Gastrocnemius medialis (tissue), 4 donors: Measurements from ENCODE around the gene TM2D3. TPM values are rescaled to one million over a fixed set of nuclear protein-coding genes. Genes with fewer than 3 reads are reported as not detected.
A peak's percentile ranks its signal among the peaks of the same experiment; 100 is the strongest.

ENCODE experiments used
- ATAC-seq, 2 donors: fragments of 150-250 bp; one replicate each; pipeline ENCODE4 v1.9.1; 2016
- DNase-seq, 2 donors: peaks; one replicate each; pipeline ENCODE4 v3.0.0-alpha.2; 2019
- H3K27ac ChIP-seq, 4 donors: fragments of 200-600 bp; sonication (generic); 1 replicate in 1 of 4; 2 replicates in 3 of 4; pipeline ENCODE4 v1.5.1; 2016 to 2018; ENCODE audit warnings: mild to moderate bottlenecking in 2 of 4, moderate library complexity in 1 of 4
- H3K27me3 ChIP-seq, 3 donors: fragments of 200-600 bp; sonication (generic) in 2 of 3; 1 replicate in 1 of 3; 2 replicates in 2 of 3; pipeline versions ENCODE4 v1.5.1 to v1.6.0; 2016 to 2019; ENCODE audit warnings: mild to moderate bottlenecking in 1 of 3, moderate library complexity in 1 of 3
- H3K36me3 ChIP-seq, 2 donors: fragments of 200-600 bp; sonication (generic) in 1 of 2; one replicate each; pipeline ENCODE4 v1.5.1; 2017 to 2018
- H3K4me1 ChIP-seq, 2 donors: fragments of 200-600 bp; sonication (generic) in 1 of 2; one replicate each; pipeline ENCODE4 v1.5.1; 2016 to 2017; ENCODE audit warnings: mild to moderate bottlenecking in 2 of 2
- H3K4me3 ChIP-seq, 4 donors: fragments of 200-600 bp; sonication (generic) in 3 of 4; 1 replicate in 1 of 4; 2 replicates in 3 of 4; pipeline ENCODE4 v1.5.1; 2016 to 2019; ENCODE audit warnings: mild to moderate bottlenecking in 2 of 4
- H3K9me3 ChIP-seq, 3 donors: fragments of 200-600 bp; sonication (generic) in 2 of 3; 1 replicate in 1 of 3; 2 replicates in 2 of 3; pipeline ENCODE4 v1.5.1; 2016 to 2019
- CTCF ChIP-seq, 5 experiments: fragments of 450-650 bp in 3 of 5; fragments of 200-600 bp in 2 of 5; sonication (generic) in 2 of 5; IDR thresholded peaks in 4 of 5; conservative IDR thresholded peaks in 1 of 5; 1 replicate in 4 of 5; 2 replicates in 1 of 5; pipeline ENCODE4 v1.5.1; 2016 to 2019; ENCODE audit warnings: antibody characterized with exemption in 5 of 5, mild to moderate bottlenecking in 3 of 5, moderate library complexity in 3 of 5
- POLR2A ChIP-seq, 2 donors: fragments of 450-650 bp; IDR thresholded peaks; one replicate each; pipeline ENCODE4 v1.6.1; 2017; ENCODE audit warnings: antibody characterized with exemption in 2 of 2, mild to moderate bottlenecking in 2 of 2, moderate library complexity in 2 of 2
- in situ Hi-C, 4 donors: fragments of 200-750 bp; cut with MboI; loops; one replicate each; pipeline versions ENCODE4 v1.15.0 to v1.8.0; 2017; ENCODE audit warnings: low sequenced_read_pairs in 4 of 4
- intact Hi-C: fragments of 100-400 bp; cut with DNase I; formaldehyde crosslinking; loops from one replicate; pipeline ENCODE4 v1.15.1; 2023; ENCODE audit warnings: low total_unique reads
- total RNA-seq, 4 donors: library from RNA; depleted of rRNA; stranded (reverse); fragments of >200 nt; gene quantifications; one replicate each; pipeline versions ENCODE4 v1.1.0 to v1.2.3, GENCODE V29; 2016

The TM2D3 gene
- total RNA-seq, 4 donors from 2014 or later = 41.5 to 101 (median 51.9) TPM

- Histone ChIP-seq H3K27ac (peak overlapping the region; percentile 65 to 99 (median 70)), H3K9me3 (no peaks in the 10 kb centered on the region), H3K4me3 (no peak overlapping the region), H3K36me3 (peaks cover 2 to 70% of the 10 kb centered on the region in 2 donors), H3K27me3 (no peaks in the 10 kb centered on the region), H3K4me1 (peaks cover 29 to 35% of the 10 kb centered on the region in 2 donors)
- ATAC-seq = peak in 1 of 2 donors; percentile 55
- TF ChIP-seq POLR2A (IDR thresholded peaks at IDR 0.05) (no peak), CTCF (IDR thresholded peaks at IDR 0.05 in 4 of 5, conservative IDR thresholded peaks at IDR 0.05 in 1 of 5) (no peak)
- intact Hi-C loops (loop anchor here (10.0 kb wide), 1 partner anchor 192 kb away; no protein-coding TSS in a partner anchor), in situ Hi-C loops (loop anchor here in 1 of 4 donors (10.0 kb wide), 1 partner anchor 352 kb away; the partner anchor contains the start of gene SNRPA1)
- DNase-seq = peak in 1 of 2 donors; percentile 64
These were observed 4.9 kb downstream of the TM2D3 start for GRCh38 chr15:101647251-101647650.

GRCh38 chr15:101646672-101647071 is 5.5 kb downstream of the TM2D3 start:
- no peaks in the 10 kb centered on the region for H3K9me3 ChIP-seq
- no peaks in the 10 kb centered on the region for H3K27me3 ChIP-seq
- H3K4me3 ChIP-seq = no peak overlapping the region
- H3K27ac ChIP-seq = peak overlapping the region; percentile 65 to 99 (median 70)
- in situ Hi-C loops (loop anchor here in 1 of 4 donors (10.0 kb wide), 1 partner anchor 352 kb away; the partner anchor contains the start of gene SNRPA1), intact Hi-C loops (loop anchor here (10.0 kb wide), 1 partner anchor 192 kb away; no protein-coding TSS in a partner anchor)
- DNase-seq (peak in 1 of 2 donors; percentile 67), ATAC-seq (peak; percentile 59 to 73)
- peaks cover 2 to 76% of the 10 kb centered on the region in 2 donors for H3K36me3 ChIP-seq
- TF ChIP-seq CTCF (IDR thresholded peaks at IDR 0.05 in 4 of 5, conservative IDR thresholded peaks at IDR 0.05 in 1 of 5) = no peak
- no peak for TF ChIP-seq POLR2A (IDR thresholded peaks at IDR 0.05)
- H3K4me1 ChIP-seq = peaks cover 29 to 35% of the 10 kb centered on the region in 2 donors

GRCh38 chr15:101642361-101642760 is 9.8 kb downstream of the TM2D3 start:
- H3K27ac ChIP-seq = peak overlapping the region; percentile 54 to 77 (median 65)
- intact Hi-C loops (loop anchor here (10.0 kb wide), 1 partner anchor 188 kb away; no protein-coding TSS in a partner anchor), in situ Hi-C loops (loop anchor here in 3 of 4 donors (5.0 to 10.0 kb wide), 3 partner anchors 345 to 350 kb away; partner anchors contain the start of gene SNRPA1 (in 2 of the 3))
- peaks cover 2 to 64% of the 10 kb centered on the region in 2 donors for H3K36me3 ChIP-seq
- TF ChIP-seq POLR2A (IDR thresholded peaks at IDR 0.05) = no peak
- no peak for TF ChIP-seq CTCF (IDR thresholded peaks at IDR 0.05 in 4 of 5, conservative IDR thresholded peaks at IDR 0.05 in 1 of 5)
- H3K4me3 ChIP-seq = no peak overlapping the region
- no peaks in the 10 kb centered on the region for H3K9me3 ChIP-seq
- H3K4me1 ChIP-seq = peaks cover 14 to 20% of the 10 kb centered on the region in 2 donors
- ATAC-seq (no peak), DNase-seq (no peak)
- H3K27me3 ChIP-seq = no peaks in the 10 kb centered on the region

GRCh38 chr15:101641894-101642293 is 10.3 kb downstream of the TM2D3 start:
- Histone ChIP-seq H3K9me3 (no peaks in the 10 kb centered on the region), H3K4me1 (peaks cover 14 to 17% of the 10 kb centered on the region in 2 donors), H3K36me3 (peaks cover 2 to 60% of the 10 kb centered on the region in 2 donors), H3K27ac (peak overlapping the region; percentile 54 to 77 (median 65)), H3K27me3 (no peaks in the 10 kb centered on the region), H3K4me3 (no peak overlapping the region)
- no peak for TF ChIP-seq CTCF (IDR thresholded peaks at IDR 0.05 in 4 of 5, conservative IDR thresholded peaks at IDR 0.05 in 1 of 5)
- peak; percentile 16 to 61 for TF ChIP-seq POLR2A (IDR thresholded peaks at IDR 0.05)
- DNase-seq = no peak
- ATAC-seq = peak in 1 of 2 donors; percentile 27
- in situ Hi-C loops (loop anchor here in 3 of 4 donors (5.0 to 10.0 kb wide), 3 partner anchors 345 to 350 kb away; partner anchors contain the start of gene SNRPA1 (in 2 of the 3)), intact Hi-C loops (loop anchor here (1.0 to 10.0 kb wide), 3 partner anchors 27 to 187 kb away; no protein-coding TSS in a partner anchor)
